Esophagus squamous epithelium (tissue), 4 donors: ENCODE measurements around the gene RTL10.

Experiments
- POLR2A ChIP-seq, 4 donors: fragments of 450-650 bp; IDR thresholded peaks; one replicate each; pipeline ENCODE4 v1.6.1; 2017; ENCODE audit warnings: antibody characterized with exemption in 4 of 4, mild to moderate bottlenecking in 4 of 4, moderate library complexity in 3 of 4
- TF ChIP-seq, protein P1 (sequence below), 6 experiments: fragments of 450-650 bp in 4 of 6; fragments of 200-600 bp in 2 of 6; sonication (generic) in 2 of 6; IDR thresholded peaks; one replicate each; pipeline ENCODE4 v1.5.1; 2016 to 2019; ENCODE audit warnings: antibody characterized with exemption in 6 of 6, mild to moderate bottlenecking in 4 of 6, moderate library complexity in 4 of 6

DNA sequence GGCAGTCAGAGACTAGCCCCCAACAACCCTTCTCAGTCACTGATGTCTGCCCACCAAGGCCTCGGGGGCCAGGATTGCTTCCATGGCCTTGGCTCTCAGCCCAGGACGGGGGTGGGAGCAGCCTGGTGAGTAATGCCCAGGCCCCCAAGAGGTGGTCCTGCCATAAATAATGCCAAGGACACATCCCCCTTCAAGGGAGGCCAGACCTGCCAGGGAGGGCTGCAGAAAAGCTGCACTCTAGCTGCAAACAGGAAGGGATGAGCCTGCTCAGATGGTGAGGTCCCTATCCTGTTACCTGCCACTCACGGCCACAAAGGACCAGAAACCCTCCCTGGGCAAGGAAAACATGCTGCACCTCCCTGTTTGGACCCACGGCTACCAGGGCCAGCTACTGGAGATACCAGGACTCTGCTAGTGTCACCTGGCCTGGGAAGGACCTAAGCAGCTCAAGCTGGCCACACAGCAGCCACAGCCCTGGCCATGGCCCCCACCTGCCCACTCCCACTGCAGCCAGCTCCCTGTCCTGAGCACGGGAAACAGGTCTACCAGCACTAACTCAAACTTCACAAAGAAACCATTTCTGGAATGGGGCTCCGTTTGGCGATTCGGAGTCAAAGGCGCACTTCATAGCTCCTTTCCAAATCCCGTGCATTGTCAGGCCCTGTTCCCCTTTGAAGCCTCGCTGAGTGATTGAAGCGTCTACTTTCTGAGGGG lies 12.1 kb downstream of the RTL10 start:
- TF ChIP-seq, protein P1, sequence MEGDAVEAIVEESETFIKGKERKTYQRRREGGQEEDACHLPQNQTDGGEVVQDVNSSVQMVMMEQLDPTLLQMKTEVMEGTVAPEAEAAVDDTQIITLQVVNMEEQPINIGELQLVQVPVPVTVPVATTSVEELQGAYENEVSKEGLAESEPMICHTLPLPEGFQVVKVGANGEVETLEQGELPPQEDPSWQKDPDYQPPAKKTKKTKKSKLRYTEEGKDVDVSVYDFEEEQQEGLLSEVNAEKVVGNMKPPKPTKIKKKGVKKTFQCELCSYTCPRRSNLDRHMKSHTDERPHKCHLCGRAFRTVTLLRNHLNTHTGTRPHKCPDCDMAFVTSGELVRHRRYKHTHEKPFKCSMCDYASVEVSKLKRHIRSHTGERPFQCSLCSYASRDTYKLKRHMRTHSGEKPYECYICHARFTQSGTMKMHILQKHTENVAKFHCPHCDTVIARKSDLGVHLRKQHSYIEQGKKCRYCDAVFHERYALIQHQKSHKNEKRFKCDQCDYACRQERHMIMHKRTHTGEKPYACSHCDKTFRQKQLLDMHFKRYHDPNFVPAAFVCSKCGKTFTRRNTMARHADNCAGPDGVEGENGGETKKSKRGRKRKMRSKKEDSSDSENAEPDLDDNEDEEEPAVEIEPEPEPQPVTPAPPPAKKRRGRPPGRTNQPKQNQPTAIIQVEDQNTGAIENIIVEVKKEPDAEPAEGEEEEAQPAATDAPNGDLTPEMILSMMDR (IDR thresholded peaks at IDR 0.05): no peak
- no peak for TF ChIP-seq POLR2A (IDR thresholded peaks at IDR 0.05)
